DOHH2 (cell line): Measurements from ENCODE around the gene MTR.

ENCODE experiments used
- CTCF ChIP-seq: fragments of 200-600 bp; sonication (generic); IDR thresholded peaks from one replicate; pipeline ENCODE4 v1.5.1; 2014; ENCODE audit warnings: antibody characterized with exemption, mild to moderate bottlenecking, low read depth, low read length; ENCODE audit not compliant: poor library complexity, severe bottlenecking
- EZH2phosphoT487 ChIP-seq: fragments of 200-600 bp; sonication (generic); IDR thresholded peaks from 2 replicates; pipeline ENCODE4 v1.6.1; 2017; ENCODE audit warnings: borderline replicate concordance, mild to moderate bottlenecking, antibody characterized with exemption, low read length, moderate library complexity, mixed read lengths

GRCh38 chr1:236768601-236769000, 26.5 kb upstream of the MTR start:
- TF ChIP-seq CTCF (no peak), EZH2phosphoT487 (no peak)
